ENCODE measurements around the gene INPP5K. TPM values are rescaled to one million over a fixed set of nuclear protein-coding genes. Genes with fewer than 3 reads are reported as not detected.
"Not testable (repeated sequence)": the region's sequence is repeated elsewhere in the genome, so short reads cannot be mapped to it uniquely, and the experiment has no call there.

Gene INPP5K
- total RNA-seq, 1 experiment from 2014 or later = 27.3 TPM

- DNase-seq (ENCODE audit: low read depth) = no peak
These were observed 48.4 kb downstream of the INPP5K start for GRCh38 chr17:1467898-1468492.

- DNase-seq (ENCODE audit: low read depth) = no peak
These were observed 49.2 kb downstream of the INPP5K start for GRCh38 chr17:1467258-1467657.

DNA sequence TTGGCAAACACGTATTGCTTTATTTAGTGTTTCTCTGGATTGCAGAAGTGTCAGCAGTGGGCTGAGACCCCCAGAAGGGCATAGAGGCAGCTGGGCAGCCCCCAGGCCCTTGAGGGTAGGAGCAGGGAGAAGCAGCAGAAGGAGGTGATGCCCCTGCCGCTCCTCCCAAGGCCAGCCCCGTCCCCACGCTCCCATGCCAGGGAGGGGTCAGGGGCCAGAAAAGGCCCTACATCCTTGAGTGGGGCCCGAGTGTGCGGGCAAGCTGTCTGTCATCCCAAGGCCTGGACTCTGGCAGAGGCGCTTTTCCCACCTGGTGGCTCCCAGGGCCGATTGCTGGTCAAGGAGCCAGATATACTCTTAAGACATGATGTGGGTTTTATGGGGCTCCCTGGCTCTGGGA, 52.2 kb downstream of the INPP5K start:
- DNase-seq (ENCODE audit: low read depth) = no peak

DNA sequence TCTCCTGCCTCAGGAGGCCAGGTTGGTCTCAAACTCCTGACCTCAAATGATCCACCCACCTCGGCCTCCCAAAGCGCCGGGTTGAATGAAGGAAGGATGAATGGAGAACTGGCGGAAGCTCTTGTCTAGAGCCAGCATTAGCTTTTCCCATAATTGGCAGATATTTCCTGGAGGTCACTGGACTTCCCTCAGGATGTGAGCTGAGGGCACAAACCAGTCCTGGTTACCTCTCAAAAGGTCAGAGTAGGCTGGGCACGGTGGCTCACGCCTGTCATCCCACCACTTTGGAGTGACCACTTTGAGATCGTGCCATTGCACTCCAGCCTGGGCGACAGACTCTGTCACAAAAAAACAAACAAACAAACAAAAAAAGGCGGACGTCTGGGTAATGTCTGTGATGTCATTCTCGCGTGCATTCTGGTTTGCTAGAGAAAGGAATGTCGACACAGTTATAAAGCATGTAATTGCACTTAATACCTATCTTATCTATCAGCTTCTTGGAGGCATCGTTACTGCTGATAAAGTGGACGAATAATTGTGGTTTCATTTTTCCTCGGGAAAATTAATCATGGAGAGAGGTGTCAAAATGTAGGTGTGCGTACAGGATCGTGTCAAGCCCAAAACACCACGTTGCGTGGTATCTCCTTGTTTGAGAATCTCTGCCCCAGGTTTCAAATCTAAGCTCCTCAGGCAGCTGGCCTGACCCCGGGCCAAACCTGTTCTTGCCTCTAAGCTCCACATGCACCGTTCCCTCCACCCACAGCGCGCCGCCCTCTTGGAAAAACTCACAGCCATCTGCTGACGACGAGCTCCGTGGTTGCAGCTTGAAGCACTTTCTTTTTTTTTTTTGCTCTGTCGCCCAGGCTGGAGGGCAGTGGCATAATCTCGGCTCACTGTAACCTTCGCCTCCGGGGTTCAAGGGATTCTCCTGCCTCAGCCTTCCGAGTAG, 54.0 kb downstream of the INPP5K start:
- no peak for DNase-seq (ENCODE audit: low read depth)

DNA sequence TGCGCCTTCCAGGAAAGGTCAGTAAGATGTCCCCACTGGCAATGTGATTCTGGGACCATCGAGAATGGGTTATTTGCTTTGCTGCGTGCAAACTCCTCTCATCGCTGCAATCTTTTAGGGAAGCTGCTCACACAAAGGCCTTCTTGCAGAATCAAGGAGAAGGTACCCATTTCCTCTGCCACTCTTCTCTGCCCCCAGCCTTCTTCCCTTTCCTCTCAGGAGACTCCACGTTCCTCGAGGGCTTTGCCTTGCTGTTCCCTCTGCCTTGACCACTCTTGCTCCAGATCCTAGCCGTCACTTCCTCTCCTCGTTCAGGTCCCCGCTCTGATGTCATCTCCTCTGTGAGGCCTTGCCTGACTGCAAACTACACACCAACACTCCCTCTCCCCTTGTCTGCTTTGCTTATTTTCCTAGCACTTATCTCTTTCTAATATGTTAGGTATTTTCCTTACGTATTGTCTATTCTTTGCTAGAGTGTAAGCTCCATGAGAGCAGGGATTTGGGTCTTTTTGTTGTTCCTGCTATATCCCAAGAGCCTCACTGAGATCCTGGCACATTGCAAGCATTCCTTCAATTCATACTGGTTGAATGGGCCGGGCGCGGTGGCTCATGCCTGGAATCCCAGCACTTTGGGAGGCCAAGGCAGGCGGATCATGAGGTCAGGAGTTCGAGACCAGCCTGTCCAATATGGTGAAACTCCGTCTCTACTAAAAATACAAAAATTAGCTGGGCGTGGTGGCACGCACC, 55.0 kb downstream of the INPP5K start:
- no peak for DNase-seq (ENCODE audit: low read depth)

DNA sequence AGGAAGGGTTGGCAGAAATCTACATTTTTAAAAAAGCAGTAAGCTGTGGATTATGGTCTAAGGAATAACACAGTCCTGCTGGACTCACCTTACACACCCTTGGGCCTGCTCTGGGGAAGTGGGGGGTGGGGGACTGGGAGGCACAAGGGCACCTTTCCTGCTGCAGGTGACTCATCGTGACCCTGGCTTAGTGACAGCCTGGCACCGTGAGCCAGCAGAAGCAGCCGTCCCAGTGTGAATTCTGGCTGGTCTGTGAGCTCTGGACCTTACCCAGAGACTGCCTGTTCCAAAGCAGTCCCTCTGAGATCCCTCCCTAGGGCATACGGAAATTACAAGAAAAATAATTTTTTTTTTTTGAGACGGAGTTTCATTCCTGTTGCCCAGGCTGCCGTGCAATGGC, 56.2 kb downstream of the INPP5K start:
- DNase-seq (ENCODE audit: low read depth) = peak; percentile 39

DNA sequence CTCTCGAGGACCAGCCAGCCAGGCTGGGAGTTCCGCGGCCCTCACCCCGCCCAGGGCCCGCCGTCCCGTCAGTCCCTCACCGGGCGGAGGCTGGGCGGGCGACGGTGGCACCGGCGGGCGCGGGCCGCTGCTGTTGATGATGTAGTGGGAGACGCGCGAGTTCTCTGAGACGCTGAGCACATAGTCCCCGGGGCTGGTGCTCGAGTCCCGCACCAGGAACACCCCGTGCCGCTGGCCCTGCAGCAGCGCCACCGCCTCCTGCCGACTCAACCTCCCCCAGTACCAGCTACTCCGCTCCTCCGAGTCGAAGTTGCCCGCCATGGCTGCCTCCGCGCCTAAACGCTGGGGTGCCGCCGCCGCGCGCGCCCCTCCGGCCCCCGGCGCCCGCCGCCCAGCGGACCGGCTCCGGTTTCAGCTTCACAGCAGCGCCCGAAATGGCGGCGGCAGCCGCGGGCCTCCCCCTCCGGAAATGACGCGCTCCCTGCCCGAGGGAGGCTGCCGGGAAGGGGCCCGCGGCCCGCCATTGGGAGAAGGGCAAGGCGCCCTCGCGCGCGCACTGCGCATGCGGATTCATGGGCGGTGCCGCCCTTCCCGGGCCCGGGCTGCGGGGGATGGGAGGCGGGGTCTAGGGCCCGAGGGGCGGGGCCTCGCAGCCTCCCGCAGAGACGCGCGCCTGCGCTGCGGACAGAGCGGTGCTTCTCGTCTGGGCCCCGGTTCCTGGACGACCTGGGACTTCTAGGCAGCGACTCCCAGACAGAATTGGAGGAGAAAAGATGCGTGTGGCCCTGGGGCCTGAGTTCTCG, 60.4 kb downstream of the INPP5K start, which contains the start of gene CRK:
Gene CRK (minus strand): TSS at position 436 of the 803 bp plus-strand sequence. CDS start 115 bp downstream, at position 321.
- DNase-seq (ENCODE audit: low read depth) = peak; percentile 92

DNA sequence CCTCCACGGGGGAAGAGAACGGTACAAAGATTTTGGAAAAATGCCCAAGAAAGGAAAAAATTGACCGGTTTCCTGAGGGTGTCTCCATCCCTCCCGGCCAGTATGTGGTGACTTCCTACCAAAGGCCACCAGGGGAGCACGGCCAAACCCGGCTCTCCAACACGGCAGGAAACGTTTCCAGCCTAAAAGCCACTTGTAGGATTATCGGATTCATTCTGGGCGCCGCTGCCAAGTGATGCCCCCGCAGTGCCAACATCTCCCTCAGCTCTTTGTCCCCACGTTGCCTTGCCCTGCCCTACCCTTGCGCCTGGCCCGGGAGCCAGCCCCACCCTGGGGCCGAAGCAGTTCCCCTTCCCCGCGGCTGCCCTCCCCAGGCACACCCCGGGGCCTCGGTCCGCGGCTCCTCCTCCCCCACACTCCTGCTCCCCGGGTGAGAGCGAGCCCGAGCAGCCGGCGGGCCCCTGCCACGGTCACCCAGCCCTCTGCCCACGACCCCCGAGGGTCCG, 61.1 kb downstream of the INPP5K start:
- peak; percentile 81 for DNase-seq (ENCODE audit: low read depth)

DNA sequence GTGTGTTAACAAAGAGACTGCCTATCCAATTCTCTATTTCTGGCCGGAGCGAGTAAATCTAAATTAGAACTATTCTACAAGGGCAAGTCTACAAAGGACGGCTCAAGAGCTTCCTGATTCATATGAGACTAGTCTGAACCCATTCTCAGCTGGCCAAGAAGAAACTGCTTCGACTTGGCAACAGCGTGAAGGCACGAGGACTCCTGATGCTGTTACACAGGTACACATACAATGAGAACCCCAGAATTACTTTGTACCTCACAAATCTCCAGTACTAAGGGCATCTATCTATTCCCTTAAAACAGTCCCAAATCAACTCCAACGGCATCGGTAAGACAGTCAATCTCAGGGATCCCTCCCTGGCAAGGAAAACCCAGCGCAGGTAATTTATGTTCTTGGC, 61.9 kb downstream of the INPP5K start:
- no peak for DNase-seq (ENCODE audit: low read depth)

DNA sequence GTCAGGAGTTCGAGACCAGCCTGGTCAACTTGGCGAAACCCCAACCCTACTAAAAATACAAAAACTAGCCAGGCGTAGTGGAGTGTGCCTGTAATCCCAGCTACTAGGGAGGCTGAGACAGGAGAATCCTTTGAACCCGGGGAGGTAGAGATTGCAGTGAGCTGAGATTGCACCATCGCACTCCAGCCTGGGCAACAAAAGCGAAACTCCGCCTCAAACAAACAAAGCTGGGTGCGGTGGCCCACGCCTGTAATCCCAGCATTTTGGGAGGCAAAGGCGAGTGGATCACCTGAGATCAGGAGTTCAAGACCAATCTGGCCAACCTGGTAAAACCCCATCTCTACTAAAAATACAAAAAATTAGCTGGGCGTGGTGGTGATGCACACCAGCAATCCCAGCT, 62.7 kb downstream of the INPP5K start:
- not testable (repeated sequence) for DNase-seq (ENCODE audit: low read depth)

GRCh38 chr17:1452836-1453235, 63.6 kb downstream of the INPP5K start:
- DNase-seq (ENCODE audit: low read depth) = no peak

DNA sequence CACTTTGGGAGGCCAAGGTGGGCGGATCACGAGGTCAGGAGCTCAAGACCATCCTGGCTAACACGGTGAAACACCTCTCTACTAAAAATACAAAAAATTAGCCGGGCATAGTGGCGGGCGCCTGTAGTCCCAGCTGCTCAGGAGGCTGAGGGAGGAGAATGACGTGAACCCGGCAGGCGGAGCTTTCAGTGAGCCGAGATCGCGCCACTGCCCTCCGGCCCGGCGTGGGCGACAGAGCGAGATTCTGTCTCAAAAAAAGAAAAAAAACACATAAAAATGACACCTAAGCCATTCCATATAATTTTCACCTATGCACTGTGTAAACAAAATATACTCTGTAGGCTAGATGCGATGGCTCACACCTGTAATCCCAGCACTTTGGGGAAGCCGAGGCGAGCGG, 66.2 kb downstream of the INPP5K start:
- not testable (repeated sequence) for DNase-seq (ENCODE audit: low read depth)

GRCh38 chr17:1449412-1449967, 66.9 kb downstream of the INPP5K start:
- DNase-seq (ENCODE audit: low read depth) = no peak

GRCh38 chr17:1447052-1447451, 69.4 kb downstream of the INPP5K start:
- no peak for DNase-seq (ENCODE audit: low read depth)

GRCh38 chr17:1446201-1446600, 70.2 kb downstream of the INPP5K start:
- no peak for DNase-seq (ENCODE audit: low read depth)

DNA sequence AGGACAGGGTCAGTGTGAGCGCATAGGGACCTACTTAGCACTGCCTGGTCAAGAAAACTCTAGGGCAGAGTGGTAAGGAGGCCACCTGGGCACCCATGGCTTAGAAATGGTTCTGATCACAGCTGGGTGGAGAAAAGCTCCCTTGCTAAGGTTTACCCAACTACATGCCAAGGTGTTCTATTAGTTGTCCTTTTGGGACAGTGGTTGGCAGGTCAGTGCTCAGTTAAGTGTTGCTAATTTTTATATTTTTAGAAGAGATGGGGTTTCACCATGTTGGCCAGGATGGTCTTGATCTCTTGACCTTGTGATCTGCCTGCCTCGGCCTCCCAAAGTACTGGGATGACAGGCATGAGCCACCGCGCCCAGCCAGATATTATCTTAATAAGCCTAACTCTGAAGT, 70.7 kb downstream of the INPP5K start:
- not testable (repeated sequence) for DNase-seq (ENCODE audit: low read depth)
